Measurements from ENCODE around the gene CYB561A3.

GRCh38 chr11:61377461-61378160 is 15.9 kb upstream of the CYB561A3 start:
- TF ChIP-seq POLR2A (IDR thresholded peaks at IDR 0.05) = no peak
- TF ChIP-seq, protein P1, sequence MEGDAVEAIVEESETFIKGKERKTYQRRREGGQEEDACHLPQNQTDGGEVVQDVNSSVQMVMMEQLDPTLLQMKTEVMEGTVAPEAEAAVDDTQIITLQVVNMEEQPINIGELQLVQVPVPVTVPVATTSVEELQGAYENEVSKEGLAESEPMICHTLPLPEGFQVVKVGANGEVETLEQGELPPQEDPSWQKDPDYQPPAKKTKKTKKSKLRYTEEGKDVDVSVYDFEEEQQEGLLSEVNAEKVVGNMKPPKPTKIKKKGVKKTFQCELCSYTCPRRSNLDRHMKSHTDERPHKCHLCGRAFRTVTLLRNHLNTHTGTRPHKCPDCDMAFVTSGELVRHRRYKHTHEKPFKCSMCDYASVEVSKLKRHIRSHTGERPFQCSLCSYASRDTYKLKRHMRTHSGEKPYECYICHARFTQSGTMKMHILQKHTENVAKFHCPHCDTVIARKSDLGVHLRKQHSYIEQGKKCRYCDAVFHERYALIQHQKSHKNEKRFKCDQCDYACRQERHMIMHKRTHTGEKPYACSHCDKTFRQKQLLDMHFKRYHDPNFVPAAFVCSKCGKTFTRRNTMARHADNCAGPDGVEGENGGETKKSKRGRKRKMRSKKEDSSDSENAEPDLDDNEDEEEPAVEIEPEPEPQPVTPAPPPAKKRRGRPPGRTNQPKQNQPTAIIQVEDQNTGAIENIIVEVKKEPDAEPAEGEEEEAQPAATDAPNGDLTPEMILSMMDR (IDR thresholded peaks at IDR 0.05) = no peak
- no peak for TF ChIP-seq EP300 (IDR thresholded peaks at IDR 0.05)

All from upper lobe of left lung (tissue), 4 donors.